Neural cell (in vitro differentiated cells): ENCODE data around the gene COL5A1. TPM values are rescaled to one million over a fixed set of nuclear protein-coding genes. Genes with fewer than 3 reads are reported as not detected.

Experiments
- H2AFZ ChIP-seq: fragments of 200-600, 300-800 bp; sonication (generic), shearing (Covaris generic); 2 replicates; pipeline ENCODE4 v1.6.0; 2014; ENCODE audit warnings: low read depth, mild to moderate bottlenecking, antibody characterized with exemption, low read length, moderate library complexity
- H3F3A ChIP-seq: fragments of 200-600 bp; shearing (Covaris generic); 2 replicates; pipeline ENCODE4 v1.6.1; 2016; ENCODE audit warnings: mild to moderate bottlenecking, moderate library complexity, mixed read lengths, antibody characterized with exemption, low read length; ENCODE audit not compliant: insufficient read depth, poor library complexity, severe bottlenecking
- H3K27ac ChIP-seq: fragments of 200-600, 300-800 bp; sonication (generic), shearing (Covaris generic); 2 replicates; pipeline ENCODE4 v1.5.1; 2014; ENCODE audit warnings: mild to moderate bottlenecking, low read length, moderate library complexity
- H3K27me3 ChIP-seq: fragments of 300-800, 200-600 bp; sonication (generic), shearing (Covaris generic); 2 replicates; pipeline ENCODE4 v1.6.0; 2014; ENCODE audit warnings: mild to moderate bottlenecking, low read depth, low read length, moderate library complexity; ENCODE audit not compliant: insufficient read depth
- H3K36me3 ChIP-seq: fragments of 300-800, 200-600 bp; sonication (generic), shearing (Covaris generic); 2 replicates; pipeline ENCODE4 v1.5.1; 2014; ENCODE audit warnings: mild to moderate bottlenecking, antibody characterized with exemption, low read length, moderate library complexity; ENCODE audit not compliant: insufficient read depth
- H3K4me2 ChIP-seq: fragments of 300-800, 200-600 bp; sonication (generic), shearing (Covaris generic); 2 replicates; pipeline ENCODE4 v1.6.0; 2014; ENCODE audit warnings: mild to moderate bottlenecking, low read length
- H3K4me3 ChIP-seq: fragments of 300-800, 200-600 bp; sonication (generic), shearing (Covaris generic); 2 replicates; pipeline ENCODE4 v1.5.1; 2014; ENCODE audit warnings: mild to moderate bottlenecking, low read length, moderate library complexity
- H3K79me2 ChIP-seq: fragments of 200-600 bp; shearing (Covaris generic); replicated peaks from 2 replicates; pipeline ENCODE4 v1.6.0; 2014; ENCODE audit warnings: mild to moderate bottlenecking, low read length, moderate library complexity; ENCODE audit not compliant: insufficient read depth
- H3K9ac ChIP-seq: fragments of 300-800, 200-600 bp; sonication (generic), shearing (Covaris generic); 2 replicates; pipeline ENCODE4 v1.6.1; 2016; ENCODE audit warnings: mild to moderate bottlenecking, low read length, mixed read lengths
- H3K9me2 ChIP-seq: fragments of 200-600 bp; shearing (Covaris generic); 2 replicates; pipeline ENCODE4 v1.6.1; 2016; ENCODE audit warnings: mild to moderate bottlenecking, low read length, mixed read lengths; ENCODE audit not compliant: insufficient read depth
- H3K9me3 ChIP-seq: fragments of 200-600, 300-800 bp; sonication (generic), shearing (Covaris generic); 2 replicates; pipeline ENCODE4 v1.6.1; 2016; ENCODE audit warnings: mild to moderate bottlenecking, mixed run types, low read length, moderate library complexity, mixed read lengths
- H4K20me1 ChIP-seq: fragments of 200-600 bp; shearing (Covaris generic); 2 replicates; pipeline ENCODE4 v1.6.1; 2016; ENCODE audit warnings: mild to moderate bottlenecking, mixed run types; ENCODE audit not compliant: insufficient read depth
- CTCF ChIP-seq: fragments of 450-650 bp; IDR thresholded peaks from 2 replicates; pipeline ENCODE4 v1.5.1; 2014; ENCODE audit warnings: antibody characterized with exemption, mild to moderate bottlenecking, moderate library complexity; ENCODE audit not compliant: poor library complexity, severe bottlenecking
- EP300 ChIP-seq: fragments of 450-650 bp; conservative IDR thresholded peaks from 2 replicates; pipeline ENCODE4 v1.6.1; 2014; ENCODE audit warnings: antibody characterized with exemption, mild to moderate bottlenecking, moderate library complexity; ENCODE audit not compliant: poor library complexity, severe bottlenecking
- EZH2 ChIP-seq: fragments of 200-600, 300-800 bp; shearing (Covaris generic), sonication (generic); IDR thresholded peaks from 2 replicates; pipeline ENCODE4 v1.6.1; 2014; ENCODE audit warnings: antibody characterized with exemption, low read length, borderline replicate concordance, mild to moderate bottlenecking; ENCODE audit not compliant: insufficient read depth, poor library complexity, severe bottlenecking
- MXI1 ChIP-seq: fragments of 450-650 bp; conservative IDR thresholded peaks from 2 replicates; pipeline ENCODE4 v1.6.1; 2014; ENCODE audit warnings: antibody characterized with exemption, mild to moderate bottlenecking; ENCODE audit not compliant: poor library complexity, severe bottlenecking
- POLR2AphosphoS5 ChIP-seq: IDR thresholded peaks from 2 replicates; pipeline ENCODE4 v1.6.1; 2012
- RAD21 ChIP-seq: fragments of 450-650 bp; conservative IDR thresholded peaks from 2 replicates; pipeline ENCODE4 v1.6.1; 2014; ENCODE audit warnings: antibody characterized with exemption, mild to moderate bottlenecking, moderate library complexity
- SMC3 ChIP-seq: fragments of 450-650 bp; conservative IDR thresholded peaks from 2 replicates; pipeline ENCODE4 v1.6.1; 2014; ENCODE audit warnings: antibody characterized with exemption, mild to moderate bottlenecking, moderate library complexity; ENCODE audit not compliant: poor library complexity
- TAF1 ChIP-seq: IDR thresholded peaks from 2 replicates; pipeline ENCODE4 v1.6.1; 2012; ENCODE audit warnings: low read depth
- polyA plus RNA-seq: library from polyadenylated mRNA; depleted of rRNA; stranded (reverse); fragments of >200 nt; gene quantifications from 2 replicates; pipeline ENCODE4 v1.2.3, GENCODE V29; 2014
- TF ChIP-seq, protein P1 (sequence below): IDR thresholded peaks from 2 replicates; pipeline ENCODE4 v1.6.1; 2012; ENCODE audit warnings: borderline replicate concordance

The COL5A1 gene
- polyA plus RNA-seq, 1 donor from 2014 or later = not detected

GRCh38 chr9:134802216-134802795 is 160.7 kb downstream of the COL5A1 start:
- Histone ChIP-seq H3K4me3 (no peak overlapping the region), H2AFZ (no peak overlapping the region), H3F3A (no peaks in the 10 kb centered on the region), H3K4me2 (no peak overlapping the region), H3K9me3 (no peaks in the 10 kb centered on the region), H3K9ac (no peak overlapping the region), H3K27me3 (no peaks in the 10 kb centered on the region), H3K9me2 (no peaks in the 10 kb centered on the region), H4K20me1 (no peaks in the 10 kb centered on the region), H3K27ac (no peak overlapping the region), H3K36me3 (no peaks in the 10 kb centered on the region), H3K79me2 (no peaks in the 10 kb centered on the region)
- TF ChIP-seq CTCF = no peak
- TF ChIP-seq EZH2 = no peak
- TF ChIP-seq, protein P1, sequence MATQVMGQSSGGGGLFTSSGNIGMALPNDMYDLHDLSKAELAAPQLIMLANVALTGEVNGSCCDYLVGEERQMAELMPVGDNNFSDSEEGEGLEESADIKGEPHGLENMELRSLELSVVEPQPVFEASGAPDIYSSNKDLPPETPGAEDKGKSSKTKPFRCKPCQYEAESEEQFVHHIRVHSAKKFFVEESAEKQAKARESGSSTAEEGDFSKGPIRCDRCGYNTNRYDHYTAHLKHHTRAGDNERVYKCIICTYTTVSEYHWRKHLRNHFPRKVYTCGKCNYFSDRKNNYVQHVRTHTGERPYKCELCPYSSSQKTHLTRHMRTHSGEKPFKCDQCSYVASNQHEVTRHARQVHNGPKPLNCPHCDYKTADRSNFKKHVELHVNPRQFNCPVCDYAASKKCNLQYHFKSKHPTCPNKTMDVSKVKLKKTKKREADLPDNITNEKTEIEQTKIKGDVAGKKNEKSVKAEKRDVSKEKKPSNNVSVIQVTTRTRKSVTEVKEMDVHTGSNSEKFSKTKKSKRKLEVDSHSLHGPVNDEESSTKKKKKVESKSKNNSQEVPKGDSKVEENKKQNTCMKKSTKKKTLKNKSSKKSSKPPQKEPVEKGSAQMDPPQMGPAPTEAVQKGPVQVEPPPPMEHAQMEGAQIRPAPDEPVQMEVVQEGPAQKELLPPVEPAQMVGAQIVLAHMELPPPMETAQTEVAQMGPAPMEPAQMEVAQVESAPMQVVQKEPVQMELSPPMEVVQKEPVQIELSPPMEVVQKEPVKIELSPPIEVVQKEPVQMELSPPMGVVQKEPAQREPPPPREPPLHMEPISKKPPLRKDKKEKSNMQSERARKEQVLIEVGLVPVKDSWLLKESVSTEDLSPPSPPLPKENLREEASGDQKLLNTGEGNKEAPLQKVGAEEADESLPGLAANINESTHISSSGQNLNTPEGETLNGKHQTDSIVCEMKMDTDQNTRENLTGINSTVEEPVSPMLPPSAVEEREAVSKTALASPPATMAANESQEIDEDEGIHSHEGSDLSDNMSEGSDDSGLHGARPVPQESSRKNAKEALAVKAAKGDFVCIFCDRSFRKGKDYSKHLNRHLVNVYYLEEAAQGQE = no peak
- TF ChIP-seq POLR2AphosphoS5 = no peak
- TF ChIP-seq EP300 = no peak
- TF ChIP-seq SMC3 = no peak
- no peak for TF ChIP-seq RAD21
- TF ChIP-seq TAF1 = no peak
- TF ChIP-seq MXI1 = no peak

DNA sequence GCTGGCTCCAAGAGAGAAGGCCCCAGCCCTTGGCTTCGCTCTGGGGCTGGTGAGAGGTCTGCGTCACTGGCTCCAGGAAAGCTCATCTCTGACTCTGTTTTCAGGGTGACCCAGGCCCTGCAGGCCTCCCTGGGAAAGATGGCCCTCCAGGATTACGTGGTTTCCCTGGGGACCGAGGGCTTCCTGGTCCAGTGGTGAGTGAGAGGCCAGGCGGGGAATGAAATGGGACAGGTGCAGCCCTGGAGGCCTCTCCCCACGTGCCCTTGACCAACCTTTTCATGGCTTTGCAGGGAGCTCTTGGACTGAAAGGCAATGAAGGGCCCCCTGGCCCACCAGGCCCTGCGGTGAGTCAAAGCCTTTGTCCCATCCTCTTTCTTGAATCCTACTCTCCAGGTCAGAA is 163.3 kb downstream of the COL5A1 start:
- Histone ChIP-seq H3K9me2 (no peaks in the 10 kb centered on the region), H3K4me3 (no peak overlapping the region), H3K79me2 (no peaks in the 10 kb centered on the region), H2AFZ (no peak overlapping the region), H3K27ac (no peak overlapping the region), H3K4me2 (no peak overlapping the region), H3K36me3 (no peaks in the 10 kb centered on the region), H3K9ac (no peak overlapping the region), H4K20me1 (no peaks in the 10 kb centered on the region), H3K27me3 (no peaks in the 10 kb centered on the region), H3F3A (no peaks in the 10 kb centered on the region), H3K9me3 (no peaks in the 10 kb centered on the region)
- no peak for TF ChIP-seq CTCF
- TF ChIP-seq SMC3 = no peak
- no peak for TF ChIP-seq MXI1
- no peak for TF ChIP-seq RAD21
- TF ChIP-seq TAF1 = no peak
- no peak for TF ChIP-seq EZH2
- TF ChIP-seq POLR2AphosphoS5 = no peak
